K562 (cell line): ENCODE measurements around the gene OVOL2. TPM values are rescaled to one million over a fixed set of nuclear protein-coding genes. Genes with fewer than 3 reads are reported as not detected.
A peak's percentile ranks its signal among the peaks of the same experiment; 100 is the strongest.

ENCODE experiments used
- ATAC-seq: fragments of 200-7000 bp; cut with Tn5 transposase; 3 replicates; pipeline ENCODE4 v1.9.1; 2020; ENCODE audit warnings: moderate library complexity
- BruUV-seq: library from RNA; stranded (reverse); fragments of 400-500 nt; replicated peaks from 2 replicates; lab custom pipeline; 2021; lab: Mats Ljungman, UMichigan
- CTCF ChIA-PET: fragments of 300-600 bp; formaldehyde crosslinking; extraction: SDS; loops from one replicate; lab custom pipeline; 2021; ENCODE audit warnings: low intra/inter-chr PET ratio; lab: Yijun Ruan, JAX
- POLR2A ChIA-PET: fragments of 300-600, 350-650 bp; sonication (Branson Sonifier 250); formaldehyde crosslinking; extraction: SDS; loops from one replicate; lab custom pipeline; 2021; ENCODE audit warnings: antibody characterized with exemption, inconsistent platforms; lab: Yijun Ruan, JAX
- DNase-seq, 4 experiments: peaks; one replicate each; pipeline versions ENCODE4 v3.0.0 to v3.0.0-alpha.2; 2011 to 2018; ENCODE audit warnings: low spot score in 3 of 4, mixed read lengths in 3 of 4; ENCODE audit errors: extremely low read depth in 1 of 4
- FAIRE-seq: peaks from 2 replicates; lab custom pipeline; 2011; peaks lifted over from hg19 to GRCh38; lab: Jason Lieb, UNC
- H2AFZ ChIP-seq: 2 replicates; pipeline ENCODE4 v1.6.0; 2011; ENCODE audit warnings: low read depth, low read length, control low read depth, inconsistent platforms
- H3K27ac ChIP-seq: fragments of 200-600 bp; 3 replicates; pipeline ENCODE4 v1.8.0; 2011; ENCODE audit warnings: low read depth, mild to moderate bottlenecking, control low read depth, inconsistent platforms, low read length, moderate library complexity, mixed read lengths; ENCODE audit errors: extremely low read depth
- H3K27me3 ChIP-seq, 2 experiments: fragments of 300-600 bp in 1 of 2; 2 replicates in 1 of 2; 3 replicates in 1 of 2; pipeline versions ENCODE4 v1.6.0 to v1.8.0; 2011; ENCODE audit warnings: inconsistent platforms in 2 of 2, low read length in 2 of 2, mild to moderate bottlenecking in 1 of 2, mixed read lengths in 1 of 2, moderate library complexity in 1 of 2; ENCODE audit not compliant: control insufficient read depth in 2 of 2, insufficient read depth in 2 of 2
- H3K36me3 ChIP-seq: fragments of 300-600 bp; 3 replicates; pipeline ENCODE4 v1.8.0; 2011; ENCODE audit warnings: mild to moderate bottlenecking, low read length, inconsistent platforms; ENCODE audit not compliant: control insufficient read depth, insufficient read depth
- H3K4me1 ChIP-seq, 2 experiments: fragments of 200-600 bp in 1 of 2; replicated peaks in 1 of 2; 2 replicates in 1 of 2; 3 replicates in 1 of 2; pipeline versions ENCODE4 v1.5.1 to v1.8.0; 2011; ENCODE audit warnings: inconsistent platforms in 2 of 2, low read length in 2 of 2, mild to moderate bottlenecking in 1 of 2, mixed read lengths in 1 of 2, moderate library complexity in 1 of 2; ENCODE audit not compliant: control insufficient read depth in 2 of 2, insufficient read depth in 2 of 2
- H3K4me2 ChIP-seq: 2 replicates; pipeline ENCODE4 v1.6.1; 2011; ENCODE audit warnings: low read length, control low read depth, inconsistent platforms, mixed read lengths; ENCODE audit not compliant: insufficient read depth
- H3K4me3 ChIP-seq: fragments of 200-600 bp; sonication (generic), shearing (Covaris generic); 2 replicates; pipeline ENCODE4 v1.5.1; 2016; ENCODE audit warnings: control low read depth, inconsistent platforms
- H3K79me2 ChIP-seq: fragments of 200-600 bp; 3 replicates; pipeline ENCODE4 v1.8.0; 2011; ENCODE audit warnings: low read length, inconsistent platforms; ENCODE audit not compliant: control insufficient read depth, insufficient read depth
- H3K9ac ChIP-seq, 2 experiments: 2 replicates each; pipeline versions ENCODE4 v1.6.0 to v1.6.1; 2011; ENCODE audit warnings: low read depth in 2 of 2, low read length in 2 of 2, control low read depth in 1 of 2, inconsistent platforms in 1 of 2, mild to moderate bottlenecking in 1 of 2, mixed read lengths in 1 of 2; ENCODE audit not compliant: insufficient read depth in 1 of 2
- H3K9me1 ChIP-seq: one replicate; pipeline ENCODE4 v1.6.0; 2011; ENCODE audit warnings: inconsistent platforms, mild to moderate bottlenecking, low read length, moderate library complexity; ENCODE audit not compliant: control insufficient read depth, insufficient read depth
- H3K9me3 ChIP-seq: replicated peaks from 2 replicates; pipeline ENCODE4 v1.5.1; 2011; ENCODE audit warnings: low read depth, low read length, inconsistent platforms; ENCODE audit not compliant: control insufficient read depth, insufficient read depth
- H4K20me1 ChIP-seq: replicated peaks from 2 replicates; pipeline ENCODE4 v1.6.1; 2011; ENCODE audit warnings: low read length, inconsistent platforms, mixed read lengths; ENCODE audit not compliant: control insufficient read depth, insufficient read depth
- FOXK2 ChIP-seq, 2 experiments: fragments of 450-650 bp; IDR thresholded peaks in 1 of 2; conservative IDR thresholded peaks in 1 of 2; 2 replicates each; pipeline ENCODE4 v1.6.1; 2016; ENCODE audit warnings: low read depth in 2 of 2, mild to moderate bottlenecking in 1 of 2
- RAD21 ChIP-seq, 2 experiments: fragments of 250-450 bp in 1 of 2; fragments of 450-650 bp in 1 of 2; sonication (Bioruptor Pico) in 1 of 2; formaldehyde crosslinking in 1 of 2; IDR thresholded peaks in 1 of 2; conservative IDR thresholded peaks in 1 of 2; 2 replicates each; pipeline versions ENCODE4 v1.4.0 to v1.8.0; 2020 to 2022; ENCODE audit warnings: mild to moderate bottlenecking in 2 of 2, moderate library complexity in 1 of 2
- RBM17 ChIP-seq: fragments of 200-400 bp; formaldehyde crosslinking; IDR thresholded peaks from 2 replicates; pipeline ENCODE4 v1.6.1; 2017; ENCODE audit warnings: low read depth, mild to moderate bottlenecking, low read length, borderline replicate concordance
- SMC3 ChIP-seq: conservative IDR thresholded peaks from 2 replicates; pipeline ENCODE4 v1.6.1; 2011; ENCODE audit warnings: low read depth, low read length, improper control_type of control experiment; ENCODE audit not compliant: insufficient read depth
- ZNF324 ChIP-seq: fragments of 250-450 bp; sonication (Bioruptor Pico); IDR thresholded peaks from 2 replicates; pipeline ENCODE4 v1.4.0; 2020; ENCODE audit warnings: mild to moderate bottlenecking
- WGBS: fragments of 100-300 bp; shearing (Covaris generic); methylation state at CpG from one replicate; pipeline ENCODE4 v1.1.6; 2016; ENCODE audit warnings: low coverage, mixed read lengths; ENCODE audit not compliant: insufficient coverage; ENCODE audit errors: missing lambda C conversion rate; 5-methylcytosine and 5-hydroxymethylcytosine counted together
- in situ Hi-C: fragments of 300-500 bp; cut with MboI; formaldehyde crosslinking; loops from 4 replicates; pipeline ENCODE4 v1.15.0; 2018; ENCODE audit warnings: inconsistent platforms, mixed read lengths
- intact Hi-C: fragments of 100-400 bp; cut with micrococcal nuclease; formaldehyde crosslinking; loops from 2 replicates; pipeline ENCODE4 v1.14.2; 2022
- polyA plus RNA-seq, 8 experiments: library from polyadenylated mRNA; depleted of rRNA in 4 of 8; stranded (reverse) in 5 of 8; unstranded in 3 of 8; fragments of >200 nt; fragmentation: Nextera tagmentation in 2 of 8; fragmentation: Illumina TruSeq in 1 of 8; extraction: Ambion mirVana in 2 of 8; extraction: Trizol in 1 of 8; gene quantifications; 2 replicates each; pipeline versions ENCODE4 v1.2.1 to v1.2.3, GENCODE V29; 2011 to 2014; ENCODE audit warnings: inconsistent platforms in 1 of 8, missing spikeins in 1 of 8
- total RNA-seq, 7 experiments: library from RNA; depleted of rRNA in 6 of 7; stranded (reverse); fragments of >200 nt in 6 of 7; fragmentation: Illumina TruSeq in 2 of 7; extraction: Trizol in 2 of 7; gene quantifications; 2 replicates each; pipeline versions ENCODE4 v1.2.1 to v1.2.3, GENCODE V29; 2011 to 2021; ENCODE audit warnings: low replicate concordance in 1 of 7
- TF ChIP-seq, protein P1 (sequence below), 2 experiments: IDR thresholded peaks in 1 of 2; conservative IDR thresholded peaks in 1 of 2; 2 replicates each; pipeline ENCODE4 v1.6.1; 2016; ENCODE audit warnings: low read depth in 2 of 2, mild to moderate bottlenecking in 1 of 2, missing compliant biosample characterization in 1 of 2, missing genetic modification characterization in 1 of 2, moderate library complexity in 1 of 2
- TF ChIP-seq, protein P2 (sequence below), 2 experiments: fragments of 450-650 bp; IDR thresholded peaks; 2 replicates each; pipeline ENCODE4 v1.6.1; 2016
- TF ChIP-seq, protein P3 (sequence below), 3 experiments: IDR thresholded peaks in 2 of 3; conservative IDR thresholded peaks in 1 of 3; 2 replicates each; pipeline ENCODE4 v1.5.1; 2011 to 2012; ENCODE audit warnings: low read length in 3 of 3, mild to moderate bottlenecking in 3 of 3, control low read depth in 2 of 3, improper control_type of control experiment in 1 of 3, inconsistent platforms in 1 of 3, low read depth in 1 of 3, mixed read lengths in 1 of 3, moderate library complexity in 1 of 3; ENCODE audit not compliant: insufficient read depth in 2 of 3
- TF ChIP-seq, protein P4 (sequence below), 2 experiments: IDR thresholded peaks; 2 replicates each; pipeline ENCODE4 v1.6.1; 2012; ENCODE audit warnings: improper control_type of control experiment in 2 of 2, low read depth in 2 of 2, low read length in 2 of 2, borderline replicate concordance in 1 of 2
- TF ChIP-seq, protein P5 (sequence below): fragments of 250-450 bp; sonication (Bioruptor Pico); IDR thresholded peaks from 2 replicates; pipeline ENCODE4 v1.8.0; 2021; ENCODE audit warnings: mild to moderate bottlenecking, moderate library complexity

OVOL2 gene
- total and polyA plus RNA-seq, 9 of the 15 experiments (the other 6 are each of a cell fraction or from before 2014, with no cell fraction given) = not detected

DNA sequence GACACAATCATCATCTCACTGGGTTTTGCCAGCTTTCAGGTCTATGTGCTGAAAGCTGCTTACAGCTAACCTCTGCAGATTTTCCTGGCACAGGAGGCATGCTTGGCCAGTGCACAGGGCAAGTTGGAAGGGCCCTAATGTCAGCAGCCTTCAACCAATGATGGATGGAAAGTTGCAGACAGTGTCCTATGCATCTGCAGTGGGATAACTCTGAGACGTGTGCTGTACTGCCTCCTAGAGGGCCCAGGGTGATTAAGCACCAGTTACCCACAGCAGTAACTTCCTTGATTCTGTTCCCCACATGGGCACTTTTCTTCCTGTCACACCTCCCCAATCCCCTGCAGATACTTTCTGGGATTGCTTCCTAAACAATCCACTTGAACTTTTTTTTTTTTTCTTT, 38.6 kb downstream of the OVOL2 start:
- Histone ChIP-seq H3K4me3 (no peak overlapping the region), H3K79me2 (no peaks in the 10 kb centered on the region), H2AFZ (no peak overlapping the region), H3K9ac (no peak overlapping the region), H3K4me2 (no peak overlapping the region), H3K9me1 (no peaks in the 10 kb centered on the region), H3K27me3 (peaks cover 0 to 12% of the 10 kb centered on the region in 2 experiments; a peak in 2 of 5 replicates), H4K20me1 (no peaks in the 10 kb centered on the region), H3K9me3 (no peaks in the 10 kb centered on the region), H3K36me3 (no peaks in the 10 kb centered on the region), H3K27ac (no peak overlapping the region), H3K4me1 (no peaks in the 10 kb centered on the region)
- FAIRE-seq (peak; percentile 23), DNase-seq (peak; percentile 21 to 46 (median 35)), ATAC-seq (peak; percentile 91)
- ChIA-PET POLR2A (no interaction called here), CTCF (no interaction called here)
- in situ Hi-C loops = no loop called here
- intact Hi-C loops = loop anchor here (10.0 kb wide), 1 partner anchor 256 kb away; no protein-coding TSS in a partner anchor
- no TSS peak for BruUV-seq
- WGBS = 11% methylated on average over 1 of the region's 1 CpG
- TF ChIP-seq, protein P1, sequence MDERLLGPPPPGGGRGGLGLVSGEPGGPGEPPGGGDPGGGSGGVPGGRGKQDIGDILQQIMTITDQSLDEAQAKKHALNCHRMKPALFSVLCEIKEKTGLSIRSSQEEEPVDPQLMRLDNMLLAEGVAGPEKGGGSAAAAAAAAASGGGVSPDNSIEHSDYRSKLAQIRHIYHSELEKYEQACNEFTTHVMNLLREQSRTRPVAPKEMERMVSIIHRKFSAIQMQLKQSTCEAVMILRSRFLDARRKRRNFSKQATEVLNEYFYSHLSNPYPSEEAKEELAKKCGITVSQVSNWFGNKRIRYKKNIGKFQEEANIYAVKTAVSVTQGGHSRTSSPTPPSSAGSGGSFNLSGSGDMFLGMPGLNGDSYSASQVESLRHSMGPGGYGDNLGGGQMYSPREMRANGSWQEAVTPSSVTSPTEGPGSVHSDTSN (CRISPR knock-in tag; IDR thresholded peaks at IDR 0.05; ENCODE audit: low read depth) = no peak
- TF ChIP-seq, protein P1 (tag; conservative IDR thresholded peaks at IDR 0.05; ENCODE audit: low read depth) = peak; percentile 70
- TF ChIP-seq, protein P2, sequence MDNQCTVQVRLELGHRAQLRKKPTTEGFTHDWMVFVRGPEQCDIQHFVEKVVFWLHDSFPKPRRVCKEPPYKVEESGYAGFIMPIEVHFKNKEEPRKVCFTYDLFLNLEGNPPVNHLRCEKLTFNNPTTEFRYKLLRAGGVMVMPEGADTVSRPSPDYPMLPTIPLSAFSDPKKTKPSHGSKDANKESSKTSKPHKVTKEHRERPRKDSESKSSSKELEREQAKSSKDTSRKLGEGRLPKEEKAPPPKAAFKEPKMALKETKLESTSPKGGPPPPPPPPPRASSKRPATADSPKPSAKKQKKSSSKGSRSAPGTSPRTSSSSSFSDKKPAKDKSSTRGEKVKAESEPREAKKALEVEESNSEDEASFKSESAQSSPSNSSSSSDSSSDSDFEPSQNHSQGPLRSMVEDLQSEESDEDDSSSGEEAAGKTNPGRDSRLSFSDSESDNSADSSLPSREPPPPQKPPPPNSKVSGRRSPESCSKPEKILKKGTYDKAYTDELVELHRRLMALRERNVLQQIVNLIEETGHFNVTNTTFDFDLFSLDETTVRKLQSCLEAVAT (IDR thresholded peaks at IDR 0.05) = no peak
- TF ChIP-seq RBM17 = no peak
- TF ChIP-seq SMC3 = 0 out of 2 replicates have a peak, but pooled peaks have one; percentile 4
- TF ChIP-seq, protein P3, sequence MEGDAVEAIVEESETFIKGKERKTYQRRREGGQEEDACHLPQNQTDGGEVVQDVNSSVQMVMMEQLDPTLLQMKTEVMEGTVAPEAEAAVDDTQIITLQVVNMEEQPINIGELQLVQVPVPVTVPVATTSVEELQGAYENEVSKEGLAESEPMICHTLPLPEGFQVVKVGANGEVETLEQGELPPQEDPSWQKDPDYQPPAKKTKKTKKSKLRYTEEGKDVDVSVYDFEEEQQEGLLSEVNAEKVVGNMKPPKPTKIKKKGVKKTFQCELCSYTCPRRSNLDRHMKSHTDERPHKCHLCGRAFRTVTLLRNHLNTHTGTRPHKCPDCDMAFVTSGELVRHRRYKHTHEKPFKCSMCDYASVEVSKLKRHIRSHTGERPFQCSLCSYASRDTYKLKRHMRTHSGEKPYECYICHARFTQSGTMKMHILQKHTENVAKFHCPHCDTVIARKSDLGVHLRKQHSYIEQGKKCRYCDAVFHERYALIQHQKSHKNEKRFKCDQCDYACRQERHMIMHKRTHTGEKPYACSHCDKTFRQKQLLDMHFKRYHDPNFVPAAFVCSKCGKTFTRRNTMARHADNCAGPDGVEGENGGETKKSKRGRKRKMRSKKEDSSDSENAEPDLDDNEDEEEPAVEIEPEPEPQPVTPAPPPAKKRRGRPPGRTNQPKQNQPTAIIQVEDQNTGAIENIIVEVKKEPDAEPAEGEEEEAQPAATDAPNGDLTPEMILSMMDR (IDR thresholded peaks at IDR 0.05 in 2 of 3, conservative IDR thresholded peaks at IDR 0.05 in 1 of 3; ENCODE audit: insufficient read depth in 2 of 3, low read depth in 1 of 3, low read length in 3 of 3) = peak; percentile 54 to 65 (median 62); a peak in 5 of 6 replicates
- TF ChIP-seq, protein P4, sequence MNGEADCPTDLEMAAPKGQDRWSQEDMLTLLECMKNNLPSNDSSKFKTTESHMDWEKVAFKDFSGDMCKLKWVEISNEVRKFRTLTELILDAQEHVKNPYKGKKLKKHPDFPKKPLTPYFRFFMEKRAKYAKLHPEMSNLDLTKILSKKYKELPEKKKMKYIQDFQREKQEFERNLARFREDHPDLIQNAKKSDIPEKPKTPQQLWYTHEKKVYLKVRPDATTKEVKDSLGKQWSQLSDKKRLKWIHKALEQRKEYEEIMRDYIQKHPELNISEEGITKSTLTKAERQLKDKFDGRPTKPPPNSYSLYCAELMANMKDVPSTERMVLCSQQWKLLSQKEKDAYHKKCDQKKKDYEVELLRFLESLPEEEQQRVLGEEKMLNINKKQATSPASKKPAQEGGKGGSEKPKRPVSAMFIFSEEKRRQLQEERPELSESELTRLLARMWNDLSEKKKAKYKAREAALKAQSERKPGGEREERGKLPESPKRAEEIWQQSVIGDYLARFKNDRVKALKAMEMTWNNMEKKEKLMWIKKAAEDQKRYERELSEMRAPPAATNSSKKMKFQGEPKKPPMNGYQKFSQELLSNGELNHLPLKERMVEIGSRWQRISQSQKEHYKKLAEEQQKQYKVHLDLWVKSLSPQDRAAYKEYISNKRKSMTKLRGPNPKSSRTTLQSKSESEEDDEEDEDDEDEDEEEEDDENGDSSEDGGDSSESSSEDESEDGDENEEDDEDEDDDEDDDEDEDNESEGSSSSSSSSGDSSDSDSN (IDR thresholded peaks at IDR 0.05; ENCODE audit: borderline replicate concordance in 1 of 2, low read depth in 2 of 2, low read length in 2 of 2) = no peak
- TF ChIP-seq ZNF324 (CRISPR knock-in tag) = no peak
- TF ChIP-seq FOXK2 (conservative IDR thresholded peaks at IDR 0.05 in 1 of 2, IDR thresholded peaks at IDR 0.05 in 1 of 2; ENCODE audit: low read depth in 2 of 2) = no peak
- TF ChIP-seq RAD21 (CRISPR knock-in tag; conservative IDR thresholded peaks at IDR 0.05 in 1 of 2, IDR thresholded peaks at IDR 0.05 in 1 of 2) = peak; percentile 17 to 47; a peak in 2 of 4 replicates
- TF ChIP-seq, protein P5, sequence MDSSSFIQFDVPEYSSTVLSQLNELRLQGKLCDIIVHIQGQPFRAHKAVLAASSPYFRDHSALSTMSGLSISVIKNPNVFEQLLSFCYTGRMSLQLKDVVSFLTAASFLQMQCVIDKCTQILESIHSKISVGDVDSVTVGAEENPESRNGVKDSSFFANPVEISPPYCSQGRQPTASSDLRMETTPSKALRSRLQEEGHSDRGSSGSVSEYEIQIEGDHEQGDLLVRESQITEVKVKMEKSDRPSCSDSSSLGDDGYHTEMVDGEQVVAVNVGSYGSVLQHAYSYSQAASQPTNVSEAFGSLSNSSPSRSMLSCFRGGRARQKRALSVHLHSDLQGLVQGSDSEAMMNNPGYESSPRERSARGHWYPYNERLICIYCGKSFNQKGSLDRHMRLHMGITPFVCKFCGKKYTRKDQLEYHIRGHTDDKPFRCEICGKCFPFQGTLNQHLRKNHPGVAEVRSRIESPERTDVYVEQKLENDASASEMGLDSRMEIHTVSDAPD (CRISPR knock-in tag) = no peak
